Measurements from ENCODE around the gene ALS2. TPM values are rescaled to one million over a fixed set of nuclear protein-coding genes. Genes with fewer than 3 reads are reported as not detected.

ALS2 gene
- total RNA-seq, 1 donor from 2014 or later: 41.0 TPM

DNA sequence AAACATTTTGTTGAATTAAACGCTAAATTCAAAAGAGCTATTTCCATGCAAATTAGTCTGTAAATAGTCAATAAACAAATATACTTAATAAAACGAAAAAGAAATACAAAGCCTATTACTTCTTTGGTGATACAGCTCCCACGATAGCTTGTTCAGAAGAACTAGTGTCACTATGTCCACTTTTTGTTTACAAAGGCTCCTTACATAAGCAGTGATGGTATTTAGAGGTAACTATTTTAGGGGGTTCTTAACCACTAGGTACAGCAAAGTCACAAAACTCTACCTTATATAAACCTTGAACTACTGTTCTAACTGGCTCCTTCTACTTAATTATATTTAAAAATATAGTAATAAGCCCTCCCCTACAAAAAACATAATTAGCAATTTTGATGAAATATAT, 21.9 kb downstream of the ALS2 start:
- H3K27me3 ChIP-seq: no peaks in the 10 kb centered on the region
- Mint-ChIP-seq H3K4me3 (no peak overlapping the region), H3K9me3 (no peaks in the 10 kb centered on the region), H3K27me3 (ENCODE audit: insufficient read depth, low read depth) (no peaks in the 10 kb centered on the region), H3K4me1 (no peaks in the 10 kb centered on the region), H3K27ac (no peak overlapping the region), H3K36me3 (peaks cover 11% of the 10 kb centered on the region)
- H3K9me3 ChIP-seq (ENCODE audit: low read depth): no peaks in the 10 kb centered on the region
- no peaks in the 10 kb centered on the region for H3F3A ChIP-seq (ENCODE audit: low read depth)
- no peak overlapping the region for H3K27ac ChIP-seq
- no peaks in the 10 kb centered on the region for H3K79me2 ChIP-seq (ENCODE audit: low read depth)
- TF ChIP-seq EZH2 (IDR thresholded peaks at IDR 0.05) (no peak), EZH2phosphoT487 (IDR thresholded peaks at IDR 0.05) (no peak), CTCF (IDR thresholded peaks at IDR 0.05) (no peak)
- H3K4me2 ChIP-seq: no peak overlapping the region
- H3K4me3 ChIP-seq: no peak overlapping the region
- no peak for DNase-seq (ENCODE audit: low spot score)
- H3K36me3 ChIP-seq: no peaks in the 10 kb centered on the region
- no peaks in the 10 kb centered on the region for H4K20me1 ChIP-seq (ENCODE audit: low read depth)
- no peaks in the 10 kb centered on the region for H3K4me1 ChIP-seq
- H2AFZ ChIP-seq (replicated peaks): no peak overlapping the region
- no peak overlapping the region for H3K9ac ChIP-seq

DNA sequence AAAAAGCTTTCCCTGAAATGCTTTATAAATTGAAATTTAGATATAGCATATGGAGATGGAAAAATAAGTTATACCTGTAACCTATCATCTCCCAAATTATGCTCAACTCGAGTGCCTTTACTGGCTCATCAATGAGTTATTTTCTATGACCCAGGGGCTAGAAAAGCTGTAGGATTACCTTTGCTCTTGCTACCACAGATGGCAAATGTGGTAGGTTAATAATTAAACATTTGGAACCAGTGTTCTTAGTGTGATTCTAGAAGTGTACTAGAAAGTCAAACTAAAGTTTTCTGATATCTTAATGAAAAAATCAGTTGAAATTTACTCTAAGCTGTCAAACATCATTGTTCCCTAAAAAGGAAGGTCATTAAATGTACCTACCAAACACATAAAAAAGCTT, 22.5 kb downstream of the ALS2 start:
- no peaks in the 10 kb centered on the region for H3K9me3 ChIP-seq (ENCODE audit: low read depth)
- H3K4me3 ChIP-seq: no peak overlapping the region
- no peak overlapping the region for H3K27ac Mint-ChIP-seq
- no peaks in the 10 kb centered on the region for H3K27me3 Mint-ChIP-seq (ENCODE audit: insufficient read depth, low read depth)
- H3K4me2 ChIP-seq: no peak overlapping the region
- no peaks in the 10 kb centered on the region for H3K4me1 Mint-ChIP-seq
- H3K79me2 ChIP-seq (ENCODE audit: low read depth): no peaks in the 10 kb centered on the region
- TF ChIP-seq EZH2phosphoT487 (IDR thresholded peaks at IDR 0.05) (no peak), EZH2 (IDR thresholded peaks at IDR 0.05) (no peak), CTCF (IDR thresholded peaks at IDR 0.05) (no peak)
- H3K27me3 ChIP-seq: no peaks in the 10 kb centered on the region
- H3F3A ChIP-seq (ENCODE audit: low read depth): no peaks in the 10 kb centered on the region
- no peaks in the 10 kb centered on the region for H3K4me1 ChIP-seq
- H3K36me3 Mint-ChIP-seq: peaks cover 11% of the 10 kb centered on the region
- no peak overlapping the region for H3K27ac ChIP-seq
- H3K36me3 ChIP-seq: no peaks in the 10 kb centered on the region
- H2AFZ ChIP-seq (replicated peaks): no peak overlapping the region
- H3K9ac ChIP-seq: no peak overlapping the region
- H4K20me1 ChIP-seq (ENCODE audit: low read depth): no peaks in the 10 kb centered on the region
- no peaks in the 10 kb centered on the region for H3K9me3 Mint-ChIP-seq
- H3K4me3 Mint-ChIP-seq: no peak overlapping the region
- DNase-seq (ENCODE audit: low spot score): no peak

GRCh38 chr2:201754717-201755415, 25.9 kb downstream of the ALS2 start:
- H3K4me1 Mint-ChIP-seq: no peaks in the 10 kb centered on the region
- Histone ChIP-seq H3K4me2 (no peak overlapping the region), H3K79me2 (ENCODE audit: low read depth) (no peaks in the 10 kb centered on the region), H3K4me3 (no peak overlapping the region), H3K36me3 (no peaks in the 10 kb centered on the region), H3K9me3 (ENCODE audit: low read depth) (no peaks in the 10 kb centered on the region), H3K27me3 (no peaks in the 10 kb centered on the region), H4K20me1 (ENCODE audit: low read depth) (no peaks in the 10 kb centered on the region), H2AFZ (replicated peaks) (no peak overlapping the region), H3K27ac (no peak overlapping the region), H3K9ac (no peak overlapping the region), H3F3A (ENCODE audit: low read depth) (no peaks in the 10 kb centered on the region), H3K4me1 (no peaks in the 10 kb centered on the region)
- H3K36me3 Mint-ChIP-seq: peaks cover 7% of the 10 kb centered on the region
- H3K9me3 Mint-ChIP-seq: no peaks in the 10 kb centered on the region
- DNase-seq (ENCODE audit: low spot score): no peak
- no peak overlapping the region for H3K4me3 Mint-ChIP-seq
- no peak overlapping the region for H3K27ac Mint-ChIP-seq
- TF ChIP-seq EZH2phosphoT487 (IDR thresholded peaks at IDR 0.05) (no peak), EZH2 (IDR thresholded peaks at IDR 0.05) (no peak), CTCF (IDR thresholded peaks at IDR 0.05) (no peak)
- no peaks in the 10 kb centered on the region for H3K27me3 Mint-ChIP-seq (ENCODE audit: insufficient read depth, low read depth)

All from neural progenitor cell (in vitro differentiated cells).